Measurements from ENCODE around the gene PXN. TPM values are rescaled to one million over a fixed set of nuclear protein-coding genes. Genes with fewer than 3 reads are reported as not detected.

The PXN gene
- polyA plus RNA-seq, 2 of the 4 experiments (the other 2 are of a cell fraction), result 40.1 to 97.0 TPM

- TF ChIP-seq CBX2 (IDR thresholded peaks at IDR 0.05; ENCODE audit: borderline replicate concordance, low read depth), result no peak
- TF ChIP-seq RFX5 (IDR thresholded peaks at IDR 0.05), result no peak
- TF ChIP-seq, protein P1, sequence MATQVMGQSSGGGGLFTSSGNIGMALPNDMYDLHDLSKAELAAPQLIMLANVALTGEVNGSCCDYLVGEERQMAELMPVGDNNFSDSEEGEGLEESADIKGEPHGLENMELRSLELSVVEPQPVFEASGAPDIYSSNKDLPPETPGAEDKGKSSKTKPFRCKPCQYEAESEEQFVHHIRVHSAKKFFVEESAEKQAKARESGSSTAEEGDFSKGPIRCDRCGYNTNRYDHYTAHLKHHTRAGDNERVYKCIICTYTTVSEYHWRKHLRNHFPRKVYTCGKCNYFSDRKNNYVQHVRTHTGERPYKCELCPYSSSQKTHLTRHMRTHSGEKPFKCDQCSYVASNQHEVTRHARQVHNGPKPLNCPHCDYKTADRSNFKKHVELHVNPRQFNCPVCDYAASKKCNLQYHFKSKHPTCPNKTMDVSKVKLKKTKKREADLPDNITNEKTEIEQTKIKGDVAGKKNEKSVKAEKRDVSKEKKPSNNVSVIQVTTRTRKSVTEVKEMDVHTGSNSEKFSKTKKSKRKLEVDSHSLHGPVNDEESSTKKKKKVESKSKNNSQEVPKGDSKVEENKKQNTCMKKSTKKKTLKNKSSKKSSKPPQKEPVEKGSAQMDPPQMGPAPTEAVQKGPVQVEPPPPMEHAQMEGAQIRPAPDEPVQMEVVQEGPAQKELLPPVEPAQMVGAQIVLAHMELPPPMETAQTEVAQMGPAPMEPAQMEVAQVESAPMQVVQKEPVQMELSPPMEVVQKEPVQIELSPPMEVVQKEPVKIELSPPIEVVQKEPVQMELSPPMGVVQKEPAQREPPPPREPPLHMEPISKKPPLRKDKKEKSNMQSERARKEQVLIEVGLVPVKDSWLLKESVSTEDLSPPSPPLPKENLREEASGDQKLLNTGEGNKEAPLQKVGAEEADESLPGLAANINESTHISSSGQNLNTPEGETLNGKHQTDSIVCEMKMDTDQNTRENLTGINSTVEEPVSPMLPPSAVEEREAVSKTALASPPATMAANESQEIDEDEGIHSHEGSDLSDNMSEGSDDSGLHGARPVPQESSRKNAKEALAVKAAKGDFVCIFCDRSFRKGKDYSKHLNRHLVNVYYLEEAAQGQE (IDR thresholded peaks at IDR 0.05), result peak; percentile 79
- TF ChIP-seq HOXA7 (CRISPR knock-in tag; IDR thresholded peaks at IDR 0.05), result peak; percentile 98
- TF ChIP-seq ATOH8 (CRISPR knock-in tag; IDR thresholded peaks at IDR 0.05; ENCODE audit: low read depth), result 0 out of 2 replicates have a peak, but pooled peaks have one; percentile 44
- TF ChIP-seq FOSB (CRISPR knock-in tag; IDR thresholded peaks at IDR 0.05), result peak; percentile 99
- TF ChIP-seq, protein P2, sequence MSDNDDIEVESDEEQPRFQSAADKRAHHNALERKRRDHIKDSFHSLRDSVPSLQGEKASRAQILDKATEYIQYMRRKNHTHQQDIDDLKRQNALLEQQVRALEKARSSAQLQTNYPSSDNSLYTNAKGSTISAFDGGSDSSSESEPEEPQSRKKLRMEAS (IDR thresholded peaks at IDR 0.05), result peak; percentile 72; the same call in 1 of the 2 replicates
- TF ChIP-seq POLR2A (IDR thresholded peaks at IDR 0.05; ENCODE audit: low read length), result peak; percentile 96
- peak; percentile 94 for TF ChIP-seq PBX3 (IDR thresholded peaks at IDR 0.05)
- no peak for TF ChIP-seq ZSCAN20 (CRISPR knock-in tag; IDR thresholded peaks at IDR 0.05)
- peak; percentile 100 for TF ChIP-seq JUN (IDR thresholded peaks at IDR 0.05)
- TF ChIP-seq RAD21 (conservative IDR thresholded peaks at IDR 0.05 in 1 of 2, IDR thresholded peaks at IDR 0.05 in 1 of 2), result no peak; a peak in 1 of 5 replicates
- TF ChIP-seq MAZ (IDR thresholded peaks at IDR 0.05; ENCODE audit: borderline replicate concordance, low read depth, low read length), result peak; percentile 67; the same call in 1 of the 2 replicates
- TF ChIP-seq CHD2 (IDR thresholded peaks at IDR 0.05; ENCODE audit: low read length, partially characterized antibody), result peak; percentile 63
- TF ChIP-seq ZNF302 (CRISPR knock-in tag; IDR thresholded peaks at IDR 0.05), result no peak
- TF ChIP-seq PHF8 (IDR thresholded peaks at IDR 0.05; ENCODE audit: borderline replicate concordance, low read depth), result 0 out of 2 replicates have a peak, but pooled peaks have one; percentile 8
- 0 out of 2 replicates have a peak, but pooled peaks have one; percentile 63 for TF ChIP-seq FOXS1 (CRISPR knock-in tag; IDR thresholded peaks at IDR 0.05)
- TF ChIP-seq, protein P3, sequence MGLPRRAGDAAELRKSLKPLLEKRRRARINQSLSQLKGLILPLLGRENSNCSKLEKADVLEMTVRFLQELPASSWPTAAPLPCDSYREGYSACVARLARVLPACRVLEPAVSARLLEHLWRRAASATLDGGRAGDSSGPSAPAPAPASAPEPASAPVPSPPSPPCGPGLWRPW (IDR thresholded peaks at IDR 0.05), result no peak
- peak; percentile 100 for TF ChIP-seq BCL3 (IDR thresholded peaks at IDR 0.05)
- TF ChIP-seq TFCP2L1 (CRISPR knock-in tag; IDR thresholded peaks at IDR 0.05), result peak; percentile 98
- TF ChIP-seq BHLHE40 (IDR thresholded peaks at IDR 0.05; ENCODE audit: low read depth, low read length), result 0 out of 2 replicates have a peak, but pooled peaks have one; percentile 6
These were observed 27.4 kb upstream of the PXN start, which contains the start of gene RNU4-1 (continued) for GRCh38 chr12:120292661-120293531.

Measured in A549 (cell line).